ENCODE measurements around the gene ARHGAP26. TPM values are rescaled to one million over a fixed set of nuclear protein-coding genes. Genes with fewer than 3 reads are reported as not detected.
A peak's percentile ranks its signal among the peaks of the same experiment; 100 is the strongest.

The ARHGAP26 gene
- total RNA-seq, 1 donor from 2014 or later: 12.7 TPM

DNA sequence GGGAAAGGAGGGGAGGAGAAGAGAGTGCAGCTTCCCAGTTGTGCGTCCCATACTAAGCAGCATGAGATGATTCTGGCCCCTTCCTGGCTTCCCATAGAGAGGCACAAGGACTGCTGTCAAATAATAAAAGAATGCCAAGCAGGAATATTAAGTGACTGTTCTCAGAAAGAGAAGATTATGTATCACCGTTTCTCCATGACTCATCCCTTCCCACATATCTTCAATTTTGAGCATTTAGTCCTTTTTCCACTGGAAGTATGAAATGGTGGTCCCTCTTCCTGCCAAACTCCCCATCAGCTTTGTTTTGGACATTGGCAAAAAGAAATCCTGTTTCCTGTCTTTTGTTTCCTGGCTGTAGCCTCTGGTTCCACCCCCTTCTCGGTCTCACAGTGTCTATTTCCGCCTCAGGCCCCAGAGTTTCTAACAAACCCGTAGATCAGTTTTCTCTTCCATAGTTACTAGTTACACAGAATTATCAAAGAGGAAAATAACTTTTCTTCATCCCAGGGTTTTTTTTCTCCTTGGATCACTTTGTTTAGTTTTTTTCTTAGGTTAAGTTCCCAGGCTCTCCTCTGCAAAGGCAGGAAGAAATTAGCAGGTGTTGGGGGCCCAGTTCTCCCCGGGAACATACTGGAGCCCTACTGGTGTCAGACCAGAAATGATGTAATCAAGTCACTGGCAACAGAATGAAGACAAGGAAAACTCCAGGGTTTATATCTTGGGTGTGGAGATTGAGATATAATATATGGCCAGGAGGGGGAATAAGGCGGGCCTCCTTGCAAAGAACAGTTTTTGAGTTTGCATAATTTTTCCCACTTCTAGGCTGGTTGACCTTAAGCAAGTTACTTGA, 26.4 kb upstream of the ARHGAP26 start:
- no peak overlapping the region for H3K4me3 Mint-ChIP-seq
- intact Hi-C loops (cut with micrococcal nuclease): no loop called here
- no peaks in the 10 kb centered on the region for H3K36me3 Mint-ChIP-seq (ENCODE audit: low read depth)
- H3K27ac Mint-ChIP-seq: no peak overlapping the region
- peaks cover 5% of the 10 kb centered on the region for H3K4me1 Mint-ChIP-seq
- peaks cover 9% of the 10 kb centered on the region for H3K27me3 Mint-ChIP-seq
- no peak for DNase-seq
- H3K9me3 Mint-ChIP-seq: no peaks in the 10 kb centered on the region

DNA sequence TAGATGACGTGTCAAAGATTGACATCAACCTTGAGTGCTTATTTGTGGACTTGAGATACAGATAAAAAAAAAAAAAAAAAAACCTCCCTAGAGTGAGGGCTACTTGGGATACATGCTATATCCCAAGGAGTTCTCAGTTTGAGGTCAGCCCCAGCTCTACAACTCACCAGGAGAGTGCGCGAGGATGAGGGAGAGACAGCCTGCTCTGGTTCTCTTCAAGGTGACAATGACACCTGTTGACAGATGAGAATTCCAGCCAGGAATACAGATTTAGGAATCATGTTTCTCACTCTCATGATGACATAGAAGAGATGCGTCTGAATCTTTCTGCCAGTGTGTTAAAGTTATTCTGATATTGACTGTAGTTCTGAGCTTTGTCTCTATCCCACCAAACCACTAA, 24.9 kb upstream of the ARHGAP26 start:
- Mint-ChIP-seq H3K27me3 (peaks cover 5% of the 10 kb centered on the region), H3K4me3 (no peak overlapping the region), H3K4me1 (peaks cover 14% of the 10 kb centered on the region), H3K27ac (no peak overlapping the region), H3K36me3 (ENCODE audit: low read depth) (no peaks in the 10 kb centered on the region), H3K9me3 (no peaks in the 10 kb centered on the region)
- DNase-seq: no peak
- intact Hi-C loops (cut with micrococcal nuclease): no loop called here

DNA sequence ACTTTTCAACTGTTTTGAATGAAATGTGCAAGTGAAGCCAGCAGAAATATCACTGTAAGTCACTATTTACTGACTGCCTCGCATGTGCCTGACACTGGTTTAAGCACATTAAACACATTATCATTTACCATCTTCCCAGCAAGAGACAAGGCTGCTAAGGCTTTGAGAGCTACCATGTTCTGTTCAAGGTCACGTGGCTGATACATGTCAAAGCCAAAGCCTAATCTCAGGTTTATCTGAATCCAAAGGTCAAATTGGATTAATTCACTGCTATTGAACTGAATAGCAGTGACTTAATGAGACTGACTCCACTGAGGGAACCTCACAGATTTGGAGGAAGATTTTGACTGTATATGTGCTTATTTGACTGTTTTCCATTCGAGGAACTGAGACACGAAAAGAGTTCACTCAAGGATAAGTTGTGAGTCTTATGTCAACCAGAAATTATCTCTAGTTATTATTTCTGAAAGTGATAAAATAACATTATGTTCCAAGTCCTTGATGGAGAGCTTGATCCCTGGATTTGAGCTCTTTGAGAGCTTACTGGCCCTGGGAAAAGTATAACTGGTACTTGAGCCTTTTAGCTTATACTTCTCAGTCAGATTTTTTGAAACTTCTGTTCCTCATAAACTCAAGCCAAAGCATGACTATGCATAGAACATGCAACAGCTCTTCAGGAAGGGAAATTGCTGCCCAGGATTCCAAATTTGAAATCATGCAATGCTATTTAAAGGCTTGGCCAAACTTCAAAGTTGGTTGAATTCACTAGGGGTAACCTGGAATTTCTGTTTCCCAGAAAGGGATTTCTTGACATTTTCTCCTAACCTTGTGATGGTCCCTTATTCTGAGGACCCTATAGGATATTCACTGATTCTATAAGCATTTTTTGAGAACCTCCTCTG, 23.4 kb upstream of the ARHGAP26 start:
- Mint-ChIP-seq H3K36me3 (ENCODE audit: low read depth) (no peaks in the 10 kb centered on the region), H3K4me3 (no peak overlapping the region), H3K27ac (no peak overlapping the region), H3K27me3 (peaks cover 5% of the 10 kb centered on the region), H3K4me1 (peaks cover 14% of the 10 kb centered on the region), H3K9me3 (no peaks in the 10 kb centered on the region)
- no peak for DNase-seq
- intact Hi-C loops (cut with micrococcal nuclease): no loop called here

DNA sequence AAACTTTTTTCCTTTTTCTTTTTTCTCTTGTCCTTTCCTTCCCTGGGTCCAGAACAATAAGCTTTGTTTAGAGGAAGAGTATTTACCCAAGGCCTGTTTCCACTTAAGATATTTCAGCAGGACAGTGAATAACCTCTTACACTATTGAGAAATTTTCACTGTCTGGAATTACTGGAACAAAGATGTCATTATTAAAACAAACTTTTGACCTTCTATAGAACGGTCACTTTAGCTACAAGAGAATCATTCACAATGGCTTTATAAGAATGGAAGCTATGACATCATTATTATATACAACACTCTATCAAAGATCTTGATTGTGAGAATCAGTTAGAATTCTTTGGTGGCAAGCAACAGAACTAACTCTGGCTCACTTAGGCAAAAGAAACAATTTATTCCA, 22.0 kb upstream of the ARHGAP26 start:
- Mint-ChIP-seq H3K4me1 (peaks cover 14% of the 10 kb centered on the region), H3K27ac (no peak overlapping the region), H3K4me3 (no peak overlapping the region), H3K27me3 (peaks cover 5% of the 10 kb centered on the region), H3K36me3 (ENCODE audit: low read depth) (no peaks in the 10 kb centered on the region), H3K9me3 (no peaks in the 10 kb centered on the region)
- intact Hi-C loops (cut with micrococcal nuclease): loop anchor here (1.0 kb wide), 2 partner anchors 132 to 140 kb away; no protein-coding TSS in a partner anchor
- no peak for DNase-seq

DNA sequence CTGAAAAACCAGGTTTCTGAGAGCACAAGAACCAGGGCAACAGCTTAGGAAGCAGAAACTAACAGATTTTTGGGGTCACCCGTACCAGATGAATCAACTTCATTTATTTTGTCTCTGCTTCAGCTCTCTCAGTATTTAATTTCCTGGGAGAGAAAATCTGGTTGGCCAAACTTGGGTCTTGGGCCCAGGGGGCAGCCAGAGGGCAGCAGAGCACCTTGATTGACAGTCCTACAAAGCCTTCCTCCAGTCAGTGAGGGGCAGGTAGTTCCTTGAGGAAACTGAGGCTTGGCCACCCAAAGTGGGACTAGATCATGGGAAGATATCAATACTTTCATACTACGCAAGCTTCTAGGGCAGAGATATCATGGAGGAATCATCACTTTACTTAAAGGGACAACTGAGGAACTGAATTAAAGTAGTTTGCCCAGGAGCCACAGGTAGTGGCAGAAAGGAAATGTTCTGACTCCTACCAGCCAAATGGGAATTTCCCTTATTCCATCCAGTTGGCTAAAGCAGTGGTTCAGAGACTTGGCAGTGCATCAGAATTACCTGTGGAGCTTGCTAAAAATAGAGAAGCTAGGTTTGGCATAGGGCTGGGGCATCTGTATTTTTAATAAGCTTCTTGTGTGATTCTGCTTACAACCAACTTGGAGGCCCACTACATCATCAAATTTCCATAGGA, 21.5 kb upstream of the ARHGAP26 start:
- H3K27ac Mint-ChIP-seq: no peak overlapping the region
- DNase-seq: peak; percentile 83
- H3K4me1 Mint-ChIP-seq: peaks cover 12% of the 10 kb centered on the region
- no peak overlapping the region for H3K4me3 Mint-ChIP-seq
- H3K9me3 Mint-ChIP-seq: no peaks in the 10 kb centered on the region
- intact Hi-C loops (cut with micrococcal nuclease): loop anchor here (1.0 kb wide), 3 partner anchors 119 to 140 kb away; no protein-coding TSS in a partner anchor
- no peaks in the 10 kb centered on the region for H3K36me3 Mint-ChIP-seq (ENCODE audit: low read depth)
- H3K27me3 Mint-ChIP-seq: peaks cover 5% of the 10 kb centered on the region

GRCh38 chr5:142749321-142749720, 20.9 kb upstream of the ARHGAP26 start:
- intact Hi-C loops (cut with micrococcal nuclease): loop anchor here (1.0 kb wide), 1 partner anchor 118 kb away; no protein-coding TSS in a partner anchor
- no peak for DNase-seq
- Mint-ChIP-seq H3K27ac (no peak overlapping the region), H3K4me3 (no peak overlapping the region), H3K9me3 (no peaks in the 10 kb centered on the region), H3K36me3 (ENCODE audit: low read depth) (no peaks in the 10 kb centered on the region), H3K4me1 (peaks cover 11% of the 10 kb centered on the region), H3K27me3 (peaks cover 5% of the 10 kb centered on the region)

DNA sequence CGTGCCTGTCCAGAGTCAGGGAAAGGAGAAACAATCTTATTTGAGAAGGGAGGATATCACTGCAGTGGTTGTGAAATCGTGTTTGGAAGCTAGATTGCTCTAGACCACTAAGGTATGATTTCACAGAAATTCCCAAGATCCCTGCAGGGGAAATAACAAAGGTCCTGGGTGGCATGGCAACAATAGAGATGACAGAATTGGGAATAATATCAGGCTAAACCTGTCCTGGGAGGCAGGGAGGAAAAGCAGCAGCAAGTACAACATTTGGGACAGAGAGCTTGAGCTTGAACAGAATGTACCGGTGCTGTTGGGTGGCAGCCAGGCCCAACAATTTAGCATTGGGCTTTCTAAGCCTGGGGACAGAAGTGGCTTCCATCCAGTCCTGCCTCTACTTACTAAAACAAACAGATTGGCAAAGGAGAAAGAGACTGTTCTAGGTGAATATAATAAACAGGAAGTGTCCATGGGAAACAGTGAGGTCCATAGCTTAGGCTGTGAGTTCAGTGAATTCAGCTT, 17.0 kb upstream of the ARHGAP26 start:
- H3K9me3 Mint-ChIP-seq: no peaks in the 10 kb centered on the region
- intact Hi-C loops (cut with micrococcal nuclease): no loop called here
- no peak for DNase-seq
- peaks cover 19% of the 10 kb centered on the region for H3K4me1 Mint-ChIP-seq
- H3K4me3 Mint-ChIP-seq: no peak overlapping the region
- H3K36me3 Mint-ChIP-seq (ENCODE audit: low read depth): no peaks in the 10 kb centered on the region
- H3K27me3 Mint-ChIP-seq: no peaks in the 10 kb centered on the region
- no peak overlapping the region for H3K27ac Mint-ChIP-seq

DNA sequence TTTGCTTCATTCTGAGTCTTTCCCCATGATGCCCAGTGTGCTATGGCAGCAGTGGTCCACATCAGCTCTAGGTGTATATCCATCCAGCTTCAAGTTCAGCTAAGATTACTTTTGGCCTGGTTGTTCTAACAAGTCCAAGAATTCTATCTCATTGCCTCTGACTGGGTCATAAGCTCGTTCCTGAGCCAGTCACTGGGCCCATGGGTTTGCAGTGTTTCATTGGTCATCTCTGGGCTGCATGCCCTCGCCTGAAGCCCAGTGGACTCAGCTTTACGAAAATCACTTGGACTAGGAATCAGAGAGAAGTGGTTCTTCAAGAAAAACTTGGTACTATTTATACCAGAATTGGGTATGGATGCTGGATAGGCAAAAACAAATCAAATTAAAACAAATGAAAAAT, 16.1 kb upstream of the ARHGAP26 start:
- intact Hi-C loops (cut with micrococcal nuclease): no loop called here
- H3K4me1 Mint-ChIP-seq: peaks cover 21% of the 10 kb centered on the region
- H3K27me3 Mint-ChIP-seq: no peaks in the 10 kb centered on the region
- H3K4me3 Mint-ChIP-seq: no peak overlapping the region
- no peaks in the 10 kb centered on the region for H3K36me3 Mint-ChIP-seq (ENCODE audit: low read depth)
- no peaks in the 10 kb centered on the region for H3K9me3 Mint-ChIP-seq
- DNase-seq: no peak
- no peak overlapping the region for H3K27ac Mint-ChIP-seq

DNA sequence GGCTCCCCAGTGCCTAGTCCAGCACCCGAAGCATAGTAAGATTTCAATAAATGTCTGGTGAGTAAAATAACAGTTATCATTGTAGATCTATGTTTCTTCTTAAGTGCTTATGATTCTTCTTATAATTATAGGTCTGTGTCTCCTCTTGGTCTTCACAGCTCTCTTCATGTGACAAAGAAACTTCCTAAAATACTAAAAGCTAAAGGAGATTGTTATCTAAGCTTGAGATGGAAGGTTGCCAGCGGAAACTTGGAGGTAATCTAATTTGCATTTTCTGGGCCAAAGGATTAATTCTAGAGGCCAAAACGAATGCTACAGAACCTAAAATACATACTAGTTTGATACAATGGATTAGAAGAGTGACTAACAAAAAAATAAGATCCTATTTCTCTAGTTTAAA, 13.6 kb upstream of the ARHGAP26 start:
- H3K4me1 Mint-ChIP-seq: peaks cover 13% of the 10 kb centered on the region
- H3K27me3 Mint-ChIP-seq: no peaks in the 10 kb centered on the region
- H3K4me3 Mint-ChIP-seq: no peak overlapping the region
- H3K27ac Mint-ChIP-seq: no peak overlapping the region
- no peaks in the 10 kb centered on the region for H3K36me3 Mint-ChIP-seq (ENCODE audit: low read depth)
- H3K9me3 Mint-ChIP-seq: no peaks in the 10 kb centered on the region
- intact Hi-C loops (cut with micrococcal nuclease): no loop called here
- no peak for DNase-seq

- Mint-ChIP-seq H3K27me3 (peaks cover 4% of the 10 kb centered on the region), H3K4me1 (peaks cover 13% of the 10 kb centered on the region), H3K36me3 (ENCODE audit: low read depth) (no peaks in the 10 kb centered on the region), H3K4me3 (no peak overlapping the region), H3K27ac (no peak overlapping the region), H3K9me3 (no peaks in the 10 kb centered on the region)
- intact Hi-C loops (cut with micrococcal nuclease): no loop called here
- no peak for DNase-seq
Measured at GRCh38 chr5:142757564-142757963, 12.6 kb upstream of the ARHGAP26 start.

GRCh38 chr5:142758062-142758795, 11.9 kb upstream of the ARHGAP26 start:
- Mint-ChIP-seq H3K36me3 (ENCODE audit: low read depth) (no peaks in the 10 kb centered on the region), H3K27me3 (peaks cover 9% of the 10 kb centered on the region), H3K4me1 (peaks cover 13% of the 10 kb centered on the region), H3K9me3 (no peaks in the 10 kb centered on the region), H3K4me3 (no peak overlapping the region), H3K27ac (peak overlapping the region; percentile 12)
- intact Hi-C loops (cut with micrococcal nuclease): loop anchor here (1.0 kb wide), 1 partner anchor 11 kb away; no protein-coding TSS in a partner anchor
- no peak for DNase-seq

- Mint-ChIP-seq H3K27ac (peak overlapping the region; percentile 12), H3K9me3 (no peaks in the 10 kb centered on the region), H3K27me3 (peaks cover 13% of the 10 kb centered on the region)
Measured at GRCh38 chr5:142758796-142759145, 11.4 kb upstream of the ARHGAP26 start.

GRCh38 chr5:142763701-142764100, 6.5 kb upstream of the ARHGAP26 start:
- no peak for DNase-seq
- Mint-ChIP-seq H3K9me3 (no peaks in the 10 kb centered on the region), H3K4me3 (no peak overlapping the region), H3K27ac (no peak overlapping the region), H3K36me3 (ENCODE audit: low read depth) (no peaks in the 10 kb centered on the region), H3K4me1 (peaks cover under 1% of the 10 kb centered on the region), H3K27me3 (peaks cover 17% of the 10 kb centered on the region)
- intact Hi-C loops (cut with micrococcal nuclease): no loop called here

More at GRCh38 chr5:142758796-142759145, 11.4 kb upstream of the ARHGAP26 start:
- Mint-ChIP-seq H3K36me3 (ENCODE audit: low read depth) (no peaks in the 10 kb centered on the region), H3K4me1 (peaks cover 13% of the 10 kb centered on the region), H3K4me3 (no peak overlapping the region)
- DNase-seq: no peak
- intact Hi-C loops (cut with micrococcal nuclease): loop anchor here (1.0 kb wide), 1 partner anchor 11 kb away; no protein-coding TSS in a partner anchor

Measured in activated CD4-positive, alpha-beta T cell treated with anti-CD3 and anti-CD28 coated beads, Interleukin-2, amount 10 ng/mL, durations not matched to agents 24 days and 14 days (primary cell).